K562 (cell line): ENCODE results near the gene KIF5A. TPM values are rescaled to one million over a fixed set of nuclear protein-coding genes. Genes with fewer than 3 reads are reported as not detected.

Experiments
- BRD9 ChIP-seq: fragments of 450-650 bp; IDR thresholded peaks from 2 replicates; pipeline ENCODE4 v1.6.1; 2018; ENCODE audit warnings: low read depth; ENCODE audit not compliant: partially characterized antibody
- CCNT2 ChIP-seq: IDR thresholded peaks from 2 replicates; pipeline ENCODE4 v1.6.1; 2011; ENCODE audit warnings: borderline replicate concordance, low read depth, mild to moderate bottlenecking, moderate library complexity, mixed read lengths, low read length; ENCODE audit not compliant: insufficient read length; ENCODE audit errors: extremely low read depth
- ERF ChIP-seq: fragments of 450-650 bp; formaldehyde crosslinking; IDR thresholded peaks from 2 replicates; pipeline ENCODE4 v1.4.0; 2020; ENCODE audit warnings: mild to moderate bottlenecking, mixed read lengths
- ETV1 ChIP-seq: fragments of 450-650 bp; conservative IDR thresholded peaks from 2 replicates; pipeline ENCODE4 v1.6.1; 2016; ENCODE audit warnings: missing genetic modification characterization, control low read depth, low read depth, missing compliant biosample characterization
- HBP1 ChIP-seq: fragments of 450-650 bp; formaldehyde crosslinking; IDR thresholded peaks from 2 replicates; pipeline ENCODE4 v1.4.0; 2022; ENCODE audit warnings: missing genetic modification characterization
- MTA3 ChIP-seq: fragments of 450-650 bp; formaldehyde crosslinking; IDR thresholded peaks from 2 replicates; pipeline ENCODE4 v1.6.1; 2017; ENCODE audit warnings: mild to moderate bottlenecking, borderline replicate concordance
- NCOR1 ChIP-seq: fragments of 450-650 bp; IDR thresholded peaks from 2 replicates; pipeline ENCODE4 v1.6.1; 2016; ENCODE audit warnings: mild to moderate bottlenecking, moderate library complexity
- NFRKB ChIP-seq: fragments of 450-650 bp; IDR thresholded peaks from 2 replicates; pipeline ENCODE4 v1.6.1; 2016; ENCODE audit warnings: low read depth
- PML ChIP-seq: IDR thresholded peaks from 2 replicates; pipeline ENCODE4 v1.6.1; 2012; ENCODE audit warnings: low read length, inconsistent platforms
- PRMT5 ChIP-seq: sonication (generic); formaldehyde crosslinking; IDR thresholded peaks from 2 replicates; pipeline ENCODE4 v1.5.0; 2020; ENCODE audit warnings: missing genetic modification reagents
- RBM17 ChIP-seq: fragments of 200-400 bp; formaldehyde crosslinking; IDR thresholded peaks from 2 replicates; pipeline ENCODE4 v1.6.1; 2017; ENCODE audit warnings: low read depth, mild to moderate bottlenecking, low read length, borderline replicate concordance
- SMAD4 ChIP-seq: fragments of 250-450 bp; sonication (Bioruptor Pico); conservative IDR thresholded peaks from 2 replicates; pipeline ENCODE4 v1.8.0; 2021; ENCODE audit warnings: inconsistent platforms, mild to moderate bottlenecking, moderate library complexity
- SRSF3 ChIP-seq: fragments of 200-400 bp; formaldehyde crosslinking; IDR thresholded peaks from 2 replicates; pipeline ENCODE4 v1.6.1; 2016; ENCODE audit warnings: mild to moderate bottlenecking, low read length, moderate library complexity; ENCODE audit not compliant: insufficient read depth
- THAP12 ChIP-seq: fragments of 250-450 bp; sonication (Bioruptor Pico); IDR thresholded peaks from 2 replicates; pipeline ENCODE4 v1.9.0; 2021; ENCODE audit warnings: mild to moderate bottlenecking, inconsistent platforms
- THRB ChIP-seq: fragments of 450-650 bp; formaldehyde crosslinking; conservative IDR thresholded peaks from 2 replicates; pipeline ENCODE4 v1.4.0; 2022; ENCODE audit warnings: mild to moderate bottlenecking, missing genetic modification characterization
- ZBTB8A ChIP-seq: fragments of 450-650 bp; IDR thresholded peaks from 2 replicates; pipeline ENCODE4 v1.6.1; 2018; ENCODE audit warnings: mild to moderate bottlenecking, moderate library complexity; ENCODE audit not compliant: partially characterized antibody
- ZNF134 ChIP-seq: fragments of 250-450 bp; sonication (Bioruptor Pico); conservative IDR thresholded peaks from 2 replicates; pipeline ENCODE4 v1.4.0; 2020
- ZNF174 ChIP-seq: fragments of 250-450 bp; sonication (Bioruptor Pico); IDR thresholded peaks from 2 replicates; pipeline ENCODE4 v1.4.0; 2020; ENCODE audit warnings: mild to moderate bottlenecking
- ZNF184 ChIP-seq: sonication (generic); formaldehyde crosslinking; IDR thresholded peaks from 2 replicates; pipeline ENCODE4 v1.5.0; 2020; ENCODE audit warnings: missing genetic modification reagents
- ZNF239 ChIP-seq: fragments of 250-450 bp; sonication (Bioruptor Pico); IDR thresholded peaks from 2 replicates; pipeline ENCODE4 v1.4.0; 2020; ENCODE audit warnings: mild to moderate bottlenecking
- ZNF583 ChIP-seq: fragments of 250-450 bp; sonication (Bioruptor Pico); IDR thresholded peaks from 2 replicates; pipeline ENCODE4 v1.4.0; 2020
- ZNF75A ChIP-seq: fragments of 450-650 bp; formaldehyde crosslinking; IDR thresholded peaks from 2 replicates; pipeline ENCODE4 v1.4.0; 2020; ENCODE audit warnings: mild to moderate bottlenecking
- ZNF764 ChIP-seq: fragments of 250-450 bp; sonication (Bioruptor Pico); IDR thresholded peaks from 2 replicates; pipeline ENCODE4 v1.4.0; 2020; ENCODE audit warnings: low read depth, mild to moderate bottlenecking, moderate library complexity
- polyA plus RNA-seq, 8 experiments: library from polyadenylated mRNA; depleted of rRNA in 4 of 8; stranded (reverse) in 5 of 8; unstranded in 3 of 8; fragments of >200 nt; fragmentation: Nextera tagmentation in 2 of 8; fragmentation: Illumina TruSeq in 1 of 8; extraction: Ambion mirVana in 2 of 8; extraction: Trizol in 1 of 8; gene quantifications; 2 replicates each; pipeline versions ENCODE4 v1.2.1 to v1.2.3, GENCODE V29; 2011 to 2014; ENCODE audit warnings: inconsistent platforms in 1 of 8, missing spikeins in 1 of 8
- total RNA-seq, 7 experiments: library from RNA; depleted of rRNA in 6 of 7; stranded (reverse); fragments of >200 nt in 6 of 7; fragmentation: Illumina TruSeq in 2 of 7; extraction: Trizol in 2 of 7; gene quantifications; 2 replicates each; pipeline versions ENCODE4 v1.2.1 to v1.2.3, GENCODE V29; 2011 to 2021; ENCODE audit warnings: low replicate concordance in 1 of 7

KIF5A gene
- total and polyA plus RNA-seq, 9 of the 15 experiments (the other 6 are each of a cell fraction or from before 2014, with no cell fraction given), result 3.4 to 17.7 (median 8.0) TPM

- TF ChIP-seq HBP1, result peak; percentile 37; the same call in 1 of the 2 replicates
- TF ChIP-seq SRSF3, result 0 out of 2 replicates have a peak, but pooled peaks have one; percentile 73
- peak; percentile 92 for TF ChIP-seq PML
- TF ChIP-seq SMAD4, result peak; percentile 59; the same call in 1 of the 2 replicates
- no peak for TF ChIP-seq ZNF75A
- TF ChIP-seq ETV1 (tag), result peak; percentile 24; the same call in 1 of the 2 replicates
- TF ChIP-seq NFRKB, result peak; percentile 53; the same call in 1 of the 2 replicates
- TF ChIP-seq ZNF764, result no peak; the same call in none of the 2 replicates
- TF ChIP-seq BRD9, result no peak
- no peak for TF ChIP-seq PRMT5 (CRISPR knock-in tag)
- peak; percentile 83; the same call in 1 of the 2 replicates for TF ChIP-seq ERF (CRISPR knock-in tag)
- peak; percentile 85 for TF ChIP-seq THAP12 (CRISPR knock-in tag)
- TF ChIP-seq THRB, result peak; percentile 32; the same call in 1 of the 2 replicates
- TF ChIP-seq ZNF184 (CRISPR knock-in tag), result no peak
- TF ChIP-seq ZBTB8A, result no peak
- TF ChIP-seq ZNF134 (CRISPR knock-in tag), result peak; percentile 49; the same call in 1 of the 2 replicates
- TF ChIP-seq ZNF583 (CRISPR knock-in tag), result no peak
- TF ChIP-seq MTA3, result peak; percentile 94
- peak; percentile 89 for TF ChIP-seq CCNT2
- TF ChIP-seq RBM17, result no peak
- no peak for TF ChIP-seq ZNF174 (CRISPR knock-in tag)
- peak; percentile 57 for TF ChIP-seq NCOR1
- no peak for TF ChIP-seq ZNF239
Measured at GRCh38 chr12:57520053-57520818, 29.6 kb upstream of the KIF5A start, which contains the start of gene DDIT3 (continued).
